ENCODE measurements around the gene UMODL1.
A peak's percentile ranks its signal among the peaks of the same experiment; 100 is the strongest.

Gene UMODL1

DNA sequence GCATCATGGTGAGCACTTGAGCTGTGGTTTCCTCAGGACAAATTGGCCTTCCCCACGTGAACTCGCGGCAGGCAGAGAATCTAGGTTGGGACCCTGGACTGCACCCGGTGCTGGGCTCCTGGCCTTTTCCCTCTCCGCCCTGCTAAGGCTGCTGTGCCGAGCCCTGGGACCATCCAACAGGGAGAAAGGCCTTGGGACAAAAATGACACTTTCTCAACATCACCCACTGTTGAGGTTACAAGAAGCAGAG, 9.2 kb upstream of the UMODL1 start:
- peak overlapping the region; percentile 100; the same call in 1 of the 2 replicates for H3K27ac ChIP-seq
- TF ChIP-seq, protein P1, sequence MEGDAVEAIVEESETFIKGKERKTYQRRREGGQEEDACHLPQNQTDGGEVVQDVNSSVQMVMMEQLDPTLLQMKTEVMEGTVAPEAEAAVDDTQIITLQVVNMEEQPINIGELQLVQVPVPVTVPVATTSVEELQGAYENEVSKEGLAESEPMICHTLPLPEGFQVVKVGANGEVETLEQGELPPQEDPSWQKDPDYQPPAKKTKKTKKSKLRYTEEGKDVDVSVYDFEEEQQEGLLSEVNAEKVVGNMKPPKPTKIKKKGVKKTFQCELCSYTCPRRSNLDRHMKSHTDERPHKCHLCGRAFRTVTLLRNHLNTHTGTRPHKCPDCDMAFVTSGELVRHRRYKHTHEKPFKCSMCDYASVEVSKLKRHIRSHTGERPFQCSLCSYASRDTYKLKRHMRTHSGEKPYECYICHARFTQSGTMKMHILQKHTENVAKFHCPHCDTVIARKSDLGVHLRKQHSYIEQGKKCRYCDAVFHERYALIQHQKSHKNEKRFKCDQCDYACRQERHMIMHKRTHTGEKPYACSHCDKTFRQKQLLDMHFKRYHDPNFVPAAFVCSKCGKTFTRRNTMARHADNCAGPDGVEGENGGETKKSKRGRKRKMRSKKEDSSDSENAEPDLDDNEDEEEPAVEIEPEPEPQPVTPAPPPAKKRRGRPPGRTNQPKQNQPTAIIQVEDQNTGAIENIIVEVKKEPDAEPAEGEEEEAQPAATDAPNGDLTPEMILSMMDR (conservative IDR thresholded peaks at IDR 0.05): no peak

DNA sequence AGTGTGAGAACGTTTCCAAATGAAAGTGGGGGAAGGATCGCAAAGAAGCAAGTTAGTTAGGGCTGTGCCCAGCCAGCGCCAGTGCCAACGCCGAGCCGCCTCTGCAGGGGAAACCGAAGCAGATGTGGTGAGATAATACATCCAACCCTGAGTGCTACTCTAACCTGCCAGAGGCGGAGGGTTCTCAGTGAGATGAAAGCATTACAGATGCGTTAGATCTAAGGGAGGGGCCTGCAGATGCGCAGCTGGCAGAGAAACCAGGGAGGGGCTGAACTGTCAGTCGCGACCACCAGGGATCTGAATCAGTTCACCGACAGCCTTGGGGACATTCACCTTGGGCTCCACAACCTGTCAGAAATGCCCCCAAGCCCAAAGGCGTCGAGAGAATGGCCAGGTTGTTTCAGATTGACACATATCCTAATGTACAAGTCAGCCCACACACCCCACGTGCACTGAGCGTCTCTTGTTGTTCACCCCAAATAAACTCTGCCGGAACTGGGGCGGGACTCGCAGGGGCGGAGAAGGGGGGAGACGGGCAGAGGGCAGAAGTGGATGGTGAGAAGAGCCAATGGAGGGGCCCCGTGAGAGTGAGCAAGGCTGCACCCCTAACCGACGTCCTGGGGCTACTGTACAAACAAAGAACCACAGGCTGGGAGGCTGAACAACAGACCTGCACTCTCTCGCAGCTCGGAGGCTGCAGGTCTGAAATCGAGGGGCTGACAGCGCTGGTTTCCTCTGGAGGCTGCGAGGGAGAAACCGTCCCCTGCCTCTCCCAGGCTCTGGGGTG, 8.7 kb upstream of the UMODL1 start:
- peak overlapping the region; percentile 100; the same call in 1 of the 2 replicates for H3K27ac ChIP-seq
- TF ChIP-seq, protein P1 (conservative IDR thresholded peaks at IDR 0.05): no peak

DNA sequence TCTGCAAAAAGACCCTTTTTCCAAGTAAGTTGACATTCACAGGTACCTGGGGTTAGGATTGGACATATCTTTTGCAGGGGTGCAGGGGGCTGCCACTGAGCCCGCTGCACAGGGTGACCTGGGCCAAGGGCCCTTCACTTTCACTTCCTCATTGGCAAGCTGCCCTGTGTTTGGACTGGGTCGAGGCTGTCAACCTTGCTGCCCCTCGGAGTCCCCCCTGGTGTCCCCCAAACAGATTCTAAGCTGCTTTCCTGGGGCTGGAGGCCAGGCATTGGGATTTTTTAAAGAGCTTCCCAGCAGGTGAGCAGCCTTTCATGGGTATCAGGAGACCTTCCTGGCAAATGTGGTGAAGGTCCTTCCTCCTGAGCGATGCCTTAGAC, 7.9 kb upstream of the UMODL1 start:
- TF ChIP-seq, protein P1 (conservative IDR thresholded peaks at IDR 0.05): no peak
- H3K27ac ChIP-seq: no peak overlapping the region

DNA sequence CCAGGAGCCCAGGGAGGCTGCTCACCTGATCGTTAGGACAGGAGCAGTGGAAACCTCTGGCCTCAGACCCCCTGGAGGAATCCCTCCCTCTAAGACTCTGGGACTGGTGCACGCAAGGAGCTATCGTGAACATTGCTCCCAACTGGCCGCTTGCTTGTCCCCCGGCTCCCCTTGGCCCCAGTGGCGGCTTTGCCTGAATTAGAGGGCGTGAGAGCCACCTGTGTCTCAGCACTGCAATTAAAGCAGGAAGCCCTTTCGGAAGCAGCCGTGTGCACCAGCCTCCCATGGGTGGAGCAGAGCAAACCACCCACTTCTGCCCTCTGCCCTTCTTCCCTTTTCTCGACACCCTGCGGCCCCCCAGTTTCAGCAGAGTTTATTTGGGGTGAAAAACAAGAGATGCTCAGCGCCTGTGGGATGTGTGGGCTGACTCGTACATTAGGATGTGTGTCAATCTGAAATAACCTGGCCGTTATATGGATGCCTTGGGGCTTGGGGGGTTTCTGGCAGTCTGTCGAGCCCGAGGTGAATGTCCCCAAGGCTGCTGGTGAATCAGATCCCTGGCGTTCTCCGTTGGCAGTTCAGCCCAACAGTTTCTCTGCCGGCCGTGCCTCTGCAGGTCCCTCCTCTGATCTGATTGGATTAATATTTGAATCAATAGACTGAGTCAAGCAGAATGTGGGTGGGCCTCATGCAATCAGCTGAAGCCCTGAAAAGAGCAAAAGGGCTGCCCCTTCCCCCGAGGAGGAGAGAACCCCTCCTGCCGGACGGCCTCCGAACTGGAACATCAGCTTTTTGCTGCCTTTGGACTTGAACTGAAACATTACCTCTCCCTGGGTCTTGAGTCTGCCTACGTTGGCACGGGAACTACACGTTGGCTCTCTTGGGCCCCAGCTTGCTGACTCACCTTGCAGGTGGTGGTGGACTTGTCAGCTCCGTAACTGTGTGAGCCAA, 7.3 kb upstream of the UMODL1 start:
- H3K27ac ChIP-seq: no peak overlapping the region
- TF ChIP-seq, protein P1 (conservative IDR thresholded peaks at IDR 0.05): no peak

DNA sequence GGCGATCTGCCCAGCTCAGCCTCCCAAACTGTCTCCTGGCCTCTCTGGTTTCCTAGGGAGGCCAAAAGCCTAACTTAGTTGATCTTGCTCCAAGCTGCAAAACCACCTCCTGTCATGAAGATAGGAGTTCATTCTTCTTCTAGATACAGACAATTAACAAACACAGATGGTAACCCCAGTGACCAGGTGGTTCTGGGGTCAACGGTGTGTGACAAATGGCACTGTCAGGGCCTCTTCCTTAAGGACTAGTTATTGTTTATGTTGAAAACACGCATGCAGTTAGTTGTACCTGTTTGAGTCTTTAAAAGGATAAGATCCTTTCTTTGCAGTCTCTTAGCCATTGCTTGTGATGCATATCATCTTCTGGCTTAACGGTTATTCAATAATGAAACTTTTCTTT, 4.6 kb upstream of the UMODL1 start:
- TF ChIP-seq, protein P1 (conservative IDR thresholded peaks at IDR 0.05): no peak
- H3K27ac ChIP-seq: no peak overlapping the region

DNA sequence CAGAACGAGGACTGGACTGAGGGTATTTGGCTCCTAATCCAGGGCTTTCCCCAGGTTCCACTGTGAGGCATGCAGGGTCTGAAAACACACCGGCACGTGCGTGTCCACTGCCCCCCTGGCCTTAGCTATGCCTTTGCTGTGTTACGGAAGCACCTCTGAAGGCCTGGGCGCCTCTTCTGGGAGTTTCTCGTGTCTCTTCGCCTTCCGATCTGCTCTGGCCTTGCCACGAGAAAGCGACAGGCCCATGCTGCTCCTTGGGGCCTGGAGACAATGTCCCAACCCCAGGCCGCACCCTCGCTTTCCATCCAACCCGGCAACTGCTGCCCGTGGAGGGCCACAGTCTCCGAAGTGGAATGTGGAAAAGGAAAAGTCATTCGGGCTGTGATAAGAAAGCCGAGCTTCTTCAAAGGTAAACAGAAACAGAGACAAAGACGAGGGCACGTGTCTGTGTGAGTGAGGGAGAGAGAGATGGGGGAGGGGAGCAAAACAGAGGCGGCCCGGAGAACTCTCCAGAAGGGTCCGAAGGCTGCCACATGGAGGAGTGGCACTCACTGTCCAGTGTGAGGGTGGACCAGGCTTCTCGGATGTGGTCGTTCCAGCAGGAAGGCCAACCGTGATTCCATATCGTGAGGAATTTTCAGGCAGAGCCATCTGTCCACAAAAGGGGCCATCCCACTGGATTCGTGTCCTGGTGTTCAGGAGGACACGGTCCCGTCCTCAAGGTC, 3.4 kb upstream of the UMODL1 start:
- H3K27ac ChIP-seq: no peak overlapping the region
- TF ChIP-seq, protein P1 (conservative IDR thresholded peaks at IDR 0.05): no peak

DNA sequence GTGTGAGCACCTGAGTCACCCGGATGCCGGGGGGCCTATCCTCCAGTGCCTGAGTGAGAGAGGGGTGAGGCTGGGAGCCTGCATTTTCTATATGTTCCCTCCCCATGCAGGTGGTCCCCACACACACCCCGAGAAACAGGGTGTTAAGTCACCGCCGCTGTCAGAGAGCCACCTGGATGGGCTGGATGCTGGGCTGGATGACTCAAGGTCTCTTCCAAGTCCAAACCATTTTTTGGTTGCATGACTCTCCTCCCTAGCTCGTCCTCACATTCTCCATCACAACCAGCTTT, 2.9 kb upstream of the UMODL1 start:
- H3K27ac ChIP-seq: no peak overlapping the region
- TF ChIP-seq, protein P1 (conservative IDR thresholded peaks at IDR 0.05): no peak
